Right cardiac atrium (tissue), 5 donors: Measurements from ENCODE around the gene DDOST. TPM values are rescaled to one million over a fixed set of nuclear protein-coding genes. Genes with fewer than 3 reads are reported as not detected.

Experiments used
- ATAC-seq, 2 donors: fragments of 200-7000 bp; cut with Tn5 transposase; one replicate each; pipeline versions ENCODE4 v1.8.0 to v1.9.1; 2020; ENCODE audit warnings: moderate library complexity in 2 of 2, mild to moderate bottlenecking in 1 of 2
- DNase-seq, 3 donors: peaks; one replicate each; pipeline ENCODE4 v3.0.0-alpha.2; 2020
- H3K27ac ChIP-seq: one replicate; pipeline ENCODE4 v1.5.1; 2013; ENCODE audit warnings: mild to moderate bottlenecking, low read length, control low read depth, moderate library complexity
- H3K27me3 ChIP-seq: one replicate; pipeline ENCODE4 v1.6.1; 2013; ENCODE audit not compliant: control insufficient read depth, insufficient read depth
- H3K4me1 ChIP-seq: one replicate; pipeline ENCODE4 v1.6.1; 2013; ENCODE audit warnings: low read length; ENCODE audit not compliant: control insufficient read depth, insufficient read depth
- H3K4me3 ChIP-seq: one replicate; pipeline ENCODE4 v1.5.1; 2013; ENCODE audit warnings: low read length, control low read depth
- H3K9me3 ChIP-seq: one replicate; pipeline ENCODE4 v1.6.1; 2013; ENCODE audit warnings: low read length; ENCODE audit not compliant: control insufficient read depth
- WGBS: extraction: QIAGEN DNeasy Blood & Tissue Kit; methylation state at CpG from one replicate; pipeline ENCODE4 v1.1.7; 2013; 5-methylcytosine and 5-hydroxymethylcytosine counted together
- intact Hi-C, 4 donors: fragments of 100-400 bp; cut with DNase I; formaldehyde crosslinking; loops; one replicate each; pipeline versions ENCODE4 v1.11.0 to v1.14.0; 2022 to 2023
- polyA plus RNA-seq: library from polyadenylated mRNA; stranded (reverse); fragments of 200-250 nt; gene quantifications from one replicate; pipeline ENCODE4 v1.2.3, GENCODE V29; 2013
- total RNA-seq, 4 donors: library from RNA; stranded (reverse); fragmentation: NEBNext Ultra II Directional; extraction: Animal tissue kit (Norgen Biotek cat#: 25700); gene quantifications; one replicate each; pipeline ENCODE4 v1.2.1, GENCODE V29; 2021
- donor health status: healthy with polysubstance abuse.
- donor health status: DM: no; HTN: yes; CAD: no.
- donor health status: DM: no; HTN: no; CAD: no.
- donor health status: DM: no; HTN: yes; CAD: no; lungs with severe emphysema.
- donor health status: DM: yes; HTN: yes; CAD: no.

DDOST gene
- total and polyA plus RNA-seq, 5 donors, result 107 to 143 (median 123) TPM

DNA sequence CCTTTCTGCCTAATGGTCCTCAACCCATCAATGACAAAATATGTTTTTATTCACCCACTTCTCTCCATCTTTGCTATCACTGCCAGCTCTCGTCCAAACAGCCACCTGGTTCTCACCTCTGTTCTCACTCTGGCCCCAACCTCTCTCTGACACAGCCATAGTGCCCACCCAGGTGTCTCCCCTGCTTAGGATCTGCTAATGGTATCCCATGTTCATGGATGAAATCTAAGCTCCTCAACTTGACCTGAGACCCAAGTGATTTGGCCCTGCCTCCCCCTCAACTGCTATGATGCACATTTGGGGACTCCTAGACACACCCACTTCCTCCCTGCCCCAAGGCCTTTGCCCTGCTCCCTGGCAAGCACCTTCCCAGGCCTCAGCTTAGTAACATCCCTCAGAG, 30.7 kb upstream of the DDOST start:
- intact Hi-C loops, result no loop called here
- 90% methylated on average over 1 of the region's 1 CpG for WGBS

DNA sequence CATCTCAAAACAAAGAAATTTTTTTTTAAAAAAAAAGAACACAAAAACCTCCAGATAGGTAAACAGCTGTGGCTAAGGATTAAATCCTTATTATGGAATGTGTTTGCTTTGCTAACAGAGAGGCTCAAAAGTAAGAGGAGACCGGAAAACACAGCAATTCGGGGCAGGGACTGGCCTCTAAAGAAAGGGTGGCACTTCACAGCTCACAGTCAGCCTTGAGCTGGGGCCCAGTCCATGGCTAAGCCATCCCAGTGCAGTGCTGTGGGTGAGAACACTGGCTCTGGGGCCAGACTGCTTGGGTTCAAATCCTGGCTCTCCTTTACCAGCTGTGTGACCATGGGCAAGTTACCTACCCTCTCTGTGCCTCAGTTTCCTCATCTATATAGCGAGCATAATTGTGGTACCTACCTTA, 28.5 kb upstream of the DDOST start:
- 91% methylated on average over 3 of the region's 3 CpGs for WGBS
- intact Hi-C loops, result no loop called here
- DNase-seq, result peak in 1 of 3 donors; percentile 9

More for the DNA sequence above, 30.7 kb upstream of the DDOST start:
- H3K9me3 ChIP-seq, result no peaks in the 10 kb centered on the region
- H3K27ac ChIP-seq, result no peak overlapping the region
- no peak overlapping the region for H3K4me3 ChIP-seq
- ATAC-seq (no peak), DNase-seq (peak in 1 of 3 donors; percentile 19)
- H3K27me3 ChIP-seq, result no peaks in the 10 kb centered on the region
- H3K4me1 ChIP-seq, result no peaks in the 10 kb centered on the region

DNA sequence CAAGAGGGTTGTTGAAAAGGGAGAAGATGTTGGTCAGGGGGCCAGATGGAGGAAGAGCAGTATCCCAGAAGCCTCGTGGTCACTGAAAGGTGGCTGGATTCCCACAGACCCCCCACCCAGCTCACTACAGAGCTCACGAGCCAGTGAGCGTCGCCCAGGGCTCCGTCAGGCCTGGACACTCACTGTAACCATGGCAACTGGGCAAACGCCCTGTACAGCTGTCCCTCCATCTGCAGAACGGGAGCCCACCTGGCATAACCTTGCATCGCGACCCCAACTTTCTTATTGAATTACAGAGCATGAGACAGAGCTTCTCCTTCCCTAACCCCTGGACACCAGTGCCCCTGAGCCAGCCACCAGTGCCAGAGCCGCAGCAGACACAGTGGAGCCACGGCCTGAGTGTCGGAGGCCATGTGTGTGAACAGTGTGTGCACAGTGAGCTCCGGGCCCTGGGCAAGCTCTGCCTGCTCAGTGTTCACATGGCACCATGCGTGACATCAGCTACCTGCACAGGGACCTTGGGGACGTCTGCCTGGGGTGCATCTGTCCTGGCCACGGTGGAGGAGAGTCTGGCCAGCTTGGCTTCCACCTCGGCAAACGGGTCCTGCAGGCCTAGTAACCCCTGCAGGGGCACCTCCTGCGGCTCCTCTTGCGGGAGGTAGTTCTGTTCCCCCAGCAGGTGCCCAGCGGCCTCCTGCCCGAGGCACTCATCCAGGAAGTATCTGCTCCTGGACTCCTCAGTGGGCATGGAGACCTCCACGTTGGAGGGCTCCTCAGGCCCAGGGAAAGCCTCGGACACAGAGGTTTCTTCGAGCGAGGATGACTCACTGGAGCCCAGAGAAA, 25.9 kb upstream of the DDOST start:
- 88% methylated on average over 26 of the region's 26 CpGs for WGBS
- peak in 1 of 3 donors; percentile 27 for DNase-seq
- no peaks in the 10 kb centered on the region for H3K9me3 ChIP-seq
- ATAC-seq, result no peak
- no peaks in the 10 kb centered on the region for H3K27me3 ChIP-seq
- H3K4me3 ChIP-seq, result no peak overlapping the region
- H3K4me1 ChIP-seq, result peaks cover 3% of the 10 kb centered on the region
- intact Hi-C loops, result no loop called here
- no peak overlapping the region for H3K27ac ChIP-seq

More for the DNA sequence above, 28.5 kb upstream of the DDOST start:
- Histone ChIP-seq H3K27me3 (no peaks in the 10 kb centered on the region), H3K27ac (no peak overlapping the region), H3K4me1 (peaks cover 3% of the 10 kb centered on the region), H3K9me3 (no peaks in the 10 kb centered on the region), H3K4me3 (no peak overlapping the region)
- ATAC-seq, result no peak

DNA sequence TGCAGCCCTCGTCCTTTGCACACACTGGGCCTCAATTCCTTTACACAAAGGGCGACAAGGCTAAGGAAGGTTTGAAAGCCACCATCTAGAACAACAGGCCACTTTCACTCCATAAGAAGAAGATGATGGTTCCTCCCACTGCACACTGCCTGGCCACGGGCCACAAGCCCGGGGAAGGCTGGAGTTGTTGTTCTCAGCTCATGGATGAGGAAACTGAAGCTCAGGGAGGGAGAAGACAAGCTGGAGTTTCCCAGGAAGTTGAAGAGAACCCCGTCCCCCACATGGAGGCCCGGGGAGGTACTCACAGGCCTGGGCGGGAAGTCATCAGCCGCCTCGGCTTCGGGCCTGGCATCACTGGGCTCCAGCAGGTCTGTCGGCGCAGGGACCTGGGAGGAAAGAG, 24.6 kb upstream of the DDOST start:
- Histone ChIP-seq H3K27me3 (no peaks in the 10 kb centered on the region), H3K4me3 (no peak overlapping the region), H3K9me3 (no peaks in the 10 kb centered on the region), H3K4me1 (peaks cover 3% of the 10 kb centered on the region), H3K27ac (peak overlapping the region; percentile 31)
- ATAC-seq (peak in 1 of 2 donors; percentile 3), DNase-seq (peak in 1 of 3 donors; percentile 53)
- intact Hi-C loops, result no loop called here
- WGBS, result 67% methylated on average over 12 of the region's 12 CpGs

DNA sequence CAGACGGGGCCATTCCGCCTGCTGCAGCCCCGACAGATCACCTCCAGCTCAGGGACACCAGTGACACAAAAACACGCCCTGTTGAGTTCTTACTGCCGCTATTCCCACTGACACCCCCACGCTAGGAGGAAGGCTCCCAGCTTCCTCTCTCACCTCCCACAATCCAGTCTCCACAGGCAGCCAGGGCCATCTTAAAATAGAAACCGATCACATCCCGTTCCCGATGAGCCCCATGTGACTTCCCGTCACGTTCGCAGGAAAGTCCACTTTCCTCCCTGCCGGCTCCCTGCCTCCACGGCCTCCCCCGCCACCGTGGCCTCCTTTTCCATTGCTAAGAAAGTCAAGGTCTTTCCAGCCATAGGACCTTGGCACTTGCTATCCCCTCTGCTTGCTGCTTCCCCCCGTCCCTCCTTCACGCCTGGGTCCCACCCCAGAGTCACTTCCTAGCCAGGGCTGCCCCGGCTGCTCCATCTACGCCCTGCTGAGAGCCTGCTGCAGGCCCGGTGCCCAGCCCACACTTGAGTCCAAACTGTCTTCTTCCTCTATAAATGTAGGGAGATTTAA, 24.0 kb upstream of the DDOST start:
- 48% methylated on average over 21 of the region's 21 CpGs for WGBS

DNA sequence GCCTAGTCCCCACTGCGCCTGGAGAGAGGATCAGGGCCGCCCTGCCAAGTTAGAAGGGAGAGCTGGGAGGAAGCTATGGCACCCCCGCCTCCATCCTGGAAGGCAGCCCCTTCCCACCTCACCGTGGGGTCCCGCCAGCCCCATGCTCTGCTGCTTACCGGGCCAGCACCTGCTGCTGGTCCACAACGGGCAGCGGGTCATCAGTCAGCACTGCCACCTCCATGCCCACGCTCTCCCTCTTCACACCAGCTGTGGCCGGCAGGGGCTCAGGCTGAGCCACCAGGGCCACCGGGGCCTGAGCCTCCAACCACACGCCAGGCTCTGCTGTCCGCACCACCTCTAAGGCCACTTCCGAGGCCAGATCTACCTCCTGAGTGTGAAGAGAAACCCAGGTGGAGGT, 23.5 kb upstream of the DDOST start:
- peak; percentile 18 to 24 for ATAC-seq
- no peak for DNase-seq
- Histone ChIP-seq H3K4me3 (peak overlapping the region; percentile 30), H3K27me3 (no peaks in the 10 kb centered on the region), H3K9me3 (no peaks in the 10 kb centered on the region), H3K27ac (peak overlapping the region; percentile 72), H3K4me1 (peaks cover 3% of the 10 kb centered on the region)
- 80% methylated on average over 14 of the region's 14 CpGs for WGBS
- intact Hi-C loops, result no loop called here

More for the DNA sequence above, 24.0 kb upstream of the DDOST start:
- H3K27ac ChIP-seq, result peak overlapping the region; percentile 72
- peaks cover 3% of the 10 kb centered on the region for H3K4me1 ChIP-seq
- DNase-seq, result peak; percentile 58 to 78 (median 76)
- ATAC-seq, result peak; percentile 67 to 82
- intact Hi-C loops, result no loop called here
- H3K9me3 ChIP-seq, result no peaks in the 10 kb centered on the region
- H3K4me3 ChIP-seq, result peak overlapping the region; percentile 30
- no peaks in the 10 kb centered on the region for H3K27me3 ChIP-seq

DNA sequence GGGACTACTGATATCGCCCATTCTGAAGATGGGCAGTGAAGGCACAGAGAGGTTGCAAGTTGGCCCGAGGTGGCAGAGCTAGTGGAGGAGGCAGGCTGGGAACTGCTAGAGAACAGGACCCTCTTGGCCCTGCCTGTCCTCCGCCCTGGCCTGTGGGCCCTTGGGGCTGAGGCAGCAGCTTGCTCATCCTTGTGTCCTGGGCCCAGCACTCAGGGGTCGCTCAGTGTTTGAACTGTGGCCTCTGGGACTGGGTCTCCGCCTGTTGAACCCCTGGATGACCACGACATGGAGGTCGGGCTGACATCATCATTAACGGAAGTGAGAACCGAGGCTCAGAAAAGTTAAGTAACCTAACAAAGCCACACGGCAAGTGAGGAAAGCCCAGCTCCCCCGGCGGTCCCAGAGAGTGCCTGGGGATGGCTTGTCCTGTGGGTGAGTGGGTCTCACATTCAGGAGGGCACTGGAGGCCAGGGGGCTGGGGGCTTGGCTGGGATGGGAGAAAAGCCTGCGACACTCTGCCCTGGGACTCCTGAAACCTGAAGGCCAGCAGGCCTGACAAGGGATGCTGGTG, 23.0 kb upstream of the DDOST start:
- DNase-seq, result peak in 1 of 3 donors; percentile 57
- ATAC-seq, result no peak
- H3K4me1 ChIP-seq, result peaks cover 3% of the 10 kb centered on the region

DNA sequence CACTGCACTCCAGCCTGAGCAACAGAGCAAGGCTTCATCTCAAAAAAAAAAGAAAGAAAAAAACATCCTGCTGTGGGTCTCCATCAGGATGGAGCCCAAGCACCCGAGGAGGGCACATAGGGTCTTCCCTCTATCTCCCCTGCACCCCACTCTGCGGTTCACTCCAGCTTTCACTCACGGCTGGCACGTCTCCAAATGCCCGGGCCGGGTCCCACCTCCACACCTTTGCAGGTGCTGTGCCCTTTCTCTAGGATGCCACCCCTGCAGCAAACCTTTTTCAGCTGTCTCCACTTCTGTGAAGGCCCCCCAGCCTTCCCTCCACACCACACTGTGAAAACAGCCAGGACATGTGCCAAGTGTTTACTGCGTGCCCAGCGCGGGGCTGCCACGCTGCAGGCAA, 22.4 kb upstream of the DDOST start:
- Histone ChIP-seq H3K27ac (peak overlapping the region; percentile 28), H3K27me3 (no peaks in the 10 kb centered on the region), H3K9me3 (no peaks in the 10 kb centered on the region), H3K4me3 (peak overlapping the region; percentile 9), H3K4me1 (peaks cover 3% of the 10 kb centered on the region)
- DNase-seq, result peak in 1 of 3 donors; percentile 63
- WGBS, result 73% methylated on average over 10 of the region's 10 CpGs
- intact Hi-C loops, result no loop called here
- ATAC-seq, result no peak

More for the DNA sequence above, 23.0 kb upstream of the DDOST start:
- Histone ChIP-seq H3K27me3 (no peaks in the 10 kb centered on the region), H3K27ac (peak overlapping the region; percentile 72), H3K9me3 (no peaks in the 10 kb centered on the region), H3K4me3 (peak overlapping the region; percentile 30)
- 66% methylated on average over 13 of the region's 13 CpGs for WGBS
- intact Hi-C loops, result no loop called here

DNA sequence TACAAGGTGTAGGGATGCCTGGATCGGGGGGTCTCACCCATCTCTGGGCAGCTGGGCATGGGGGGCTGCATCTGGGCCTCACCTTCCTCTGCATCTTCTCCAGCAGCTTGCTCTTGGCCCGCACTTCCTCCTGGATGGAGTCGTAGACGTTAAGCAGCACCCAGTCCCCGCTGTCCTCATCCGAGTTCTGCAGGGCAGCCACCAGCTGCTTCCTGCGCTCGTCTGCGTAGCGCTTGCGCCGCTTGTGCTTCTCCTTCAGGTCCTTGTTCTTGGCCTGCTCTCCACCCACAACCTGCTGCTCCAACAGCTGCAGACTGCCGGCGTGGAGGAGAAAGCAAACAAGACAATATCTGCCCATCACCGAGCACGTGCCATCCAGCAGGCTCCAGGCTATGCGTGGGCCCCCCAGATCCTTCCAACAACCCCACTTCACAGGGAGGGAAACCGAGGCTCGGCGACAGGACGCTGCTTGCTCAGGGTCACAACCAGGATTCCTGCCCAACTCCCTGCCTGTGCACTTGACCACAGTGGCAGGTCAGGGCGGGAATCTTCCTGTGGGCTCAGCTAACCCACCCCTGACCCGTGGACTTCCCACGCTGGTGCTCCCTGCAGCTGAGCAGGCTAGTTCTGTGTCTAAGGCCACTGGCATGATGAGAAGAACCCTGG, 21.5 kb upstream of the DDOST start:
- intact Hi-C loops, result no loop called here
- DNase-seq, result no peak
- peaks cover 3% of the 10 kb centered on the region for H3K4me1 ChIP-seq
- no peaks in the 10 kb centered on the region for H3K27me3 ChIP-seq
- H3K9me3 ChIP-seq, result no peaks in the 10 kb centered on the region
- ATAC-seq, result no peak
- no peak overlapping the region for H3K27ac ChIP-seq
- H3K4me3 ChIP-seq, result no peak overlapping the region
- WGBS, result 62% methylated on average over 24 of the region's 24 CpGs

DNA sequence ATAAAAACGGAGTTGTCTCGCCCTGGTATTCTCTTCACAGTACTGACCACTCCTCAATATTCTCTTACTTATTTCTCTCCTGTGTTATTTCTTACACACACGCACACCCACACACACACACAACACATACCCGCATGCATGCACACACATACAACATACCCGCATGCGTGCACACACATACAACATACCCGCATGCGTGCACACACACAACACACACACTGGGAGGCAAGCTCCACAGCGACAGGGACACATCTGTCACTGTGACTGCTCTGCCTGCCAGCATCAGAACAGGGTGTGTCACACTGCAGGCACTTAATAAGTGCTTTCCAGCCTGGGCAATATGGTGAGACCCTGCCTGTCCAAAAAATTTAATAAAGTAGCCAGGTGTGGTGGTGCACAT, 20.8 kb upstream of the DDOST start:
- DNase-seq (no peak), ATAC-seq (no peak)
- Histone ChIP-seq H3K27me3 (no peaks in the 10 kb centered on the region), H3K4me1 (peaks cover 3% of the 10 kb centered on the region), H3K27ac (no peak overlapping the region), H3K9me3 (no peaks in the 10 kb centered on the region), H3K4me3 (no peak overlapping the region)
- intact Hi-C loops, result no loop called here
- 91% methylated on average over 9 of the region's 9 CpGs for WGBS

DNA sequence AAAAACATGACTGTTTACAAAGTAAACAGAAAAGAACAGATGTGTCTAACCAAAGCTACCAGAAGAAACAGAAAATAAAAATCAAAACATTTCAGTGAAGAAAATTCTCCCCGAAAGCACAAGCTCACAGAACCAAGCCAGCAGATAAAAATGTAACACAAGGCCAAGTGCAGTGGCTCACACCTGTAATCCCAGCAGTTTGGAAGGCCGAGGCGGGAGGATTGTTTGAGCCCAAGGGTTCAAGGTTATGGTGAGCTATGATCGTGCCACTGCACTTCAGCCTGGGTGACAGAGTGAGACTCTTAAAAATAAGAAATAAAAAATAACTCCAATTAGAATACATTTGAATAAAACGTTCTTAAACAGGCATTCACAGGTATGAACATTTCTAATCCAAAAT, 19.1 kb upstream of the DDOST start:
- ATAC-seq (no peak), DNase-seq (no peak)
- Histone ChIP-seq H3K27ac (no peak overlapping the region), H3K4me1 (no peaks in the 10 kb centered on the region), H3K27me3 (no peaks in the 10 kb centered on the region), H3K9me3 (no peaks in the 10 kb centered on the region), H3K4me3 (no peak overlapping the region)
- intact Hi-C loops, result no loop called here
- 77% methylated on average over 5 of the region's 5 CpGs for WGBS
